NCI-H128 (cell line): Measurements from ENCODE around the gene RNF152.
A peak's percentile ranks its signal among the peaks of the same experiment; 100 is the strongest.

Source experiments
- DNase-seq: peaks from one replicate; lab custom pipeline; 2025; ENCODE audit not compliant: unreplicated experiment; lab: John Stamatoyannopoulos, UW

RNF152 gene

GRCh38 chr18:61892683-61893308 lies at the start of gene RNF152:
Gene RNF152 (minus strand): TSS chr18:61893007. CDS start chr18:61816463, 76,544 bp downstream.
- peak; percentile 34 for DNase-seq

- DNase-seq, result no peak
Observed at GRCh38 chr18:61941948-61942471, 49.2 kb upstream of the RNF152 start.

GRCh38 chr18:61939046-61939674 lies 46.4 kb upstream of the RNF152 start:
- DNase-seq, result no peak

GRCh38 chr18:61935362-61935761 lies 42.6 kb upstream of the RNF152 start:
- DNase-seq, result no peak

GRCh38 chr18:61931654-61932379 lies 39.0 kb upstream of the RNF152 start:
- DNase-seq, result no peak

- DNase-seq, result no peak
Observed at GRCh38 chr18:61929881-61930640, 37.3 kb upstream of the RNF152 start.

- DNase-seq, result no peak
Observed at GRCh38 chr18:61926532-61926931, 33.7 kb upstream of the RNF152 start.

- DNase-seq, result no peak
Observed at GRCh38 chr18:61924550-61924949, 31.7 kb upstream of the RNF152 start.

- DNase-seq, result no peak
Observed at GRCh38 chr18:61922435-61922834, 29.6 kb upstream of the RNF152 start.

GRCh38 chr18:61921621-61922235 lies 28.9 kb upstream of the RNF152 start:
- DNase-seq, result no peak

GRCh38 chr18:61917818-61918217 lies 25.0 kb upstream of the RNF152 start:
- no peak for DNase-seq

GRCh38 chr18:61912476-61912875 lies 19.7 kb upstream of the RNF152 start:
- DNase-seq, result no peak

- no peak for DNase-seq
Observed at GRCh38 chr18:61910101-61910500, 17.3 kb upstream of the RNF152 start.

GRCh38 chr18:61908661-61909060 lies 15.9 kb upstream of the RNF152 start:
- DNase-seq, result no peak

GRCh38 chr18:61901323-61901986 lies 8.6 kb upstream of the RNF152 start:
- peak; percentile 10 for DNase-seq

GRCh38 chr18:61900504-61901281 lies 7.9 kb upstream of the RNF152 start:
- no peak for DNase-seq

- no peak for DNase-seq
Observed at GRCh38 chr18:61898640-61899101, 5.9 kb upstream of the RNF152 start.

- no peak for DNase-seq
Observed at GRCh38 chr18:61896757-61897156, 4.0 kb upstream of the RNF152 start.

- DNase-seq, result no peak
Observed at GRCh38 chr18:61896118-61896517, 3.3 kb upstream of the RNF152 start.
